Measurements from ENCODE around the gene CPNE2. TPM values are rescaled to one million over a fixed set of nuclear protein-coding genes. Genes with fewer than 3 reads are reported as not detected.
A peak's percentile ranks its signal among the peaks of the same experiment; 100 is the strongest.

CPNE2 gene
- polyA plus RNA-seq, 1 donor from 2014 or later = 2.0 TPM

- Mint-ChIP-seq H3K27ac (no peak overlapping the region), H3K27me3 (peaks cover 2% of the 10 kb centered on the region), H3K4me1 (peaks cover 15 to 31% (median 16%) of the 10 kb centered on the region in 3 donors), H3K36me3 (peaks cover 4% of the 10 kb centered on the region), H3K9me3 (no peaks in the 10 kb centered on the region), H3K4me3 (no peak overlapping the region)
These were observed 40.6 kb downstream of the CPNE2 start for GRCh38 chr16:57133031-57133430.

GRCh38 chr16:57133886-57134285 is 41.5 kb downstream of the CPNE2 start:
- H3K36me3 Mint-ChIP-seq = peaks cover 4% of the 10 kb centered on the region
- no peaks in the 10 kb centered on the region for H3K9me3 Mint-ChIP-seq
- peaks cover 2% of the 10 kb centered on the region for H3K27me3 Mint-ChIP-seq
- H3K4me3 Mint-ChIP-seq = peak overlapping the region in 2 of 4 donors; percentile 33 to 37
- peaks cover 10 to 29% (median 19%) of the 10 kb centered on the region in 3 donors for H3K4me1 Mint-ChIP-seq
- H3K27ac Mint-ChIP-seq = no peak overlapping the region

- H3K27ac Mint-ChIP-seq = peak overlapping the region; percentile 56 to 97 (median 91)
- peaks cover 4% of the 10 kb centered on the region for H3K36me3 Mint-ChIP-seq
- peaks cover 2% of the 10 kb centered on the region for H3K27me3 Mint-ChIP-seq
- H3K4me3 Mint-ChIP-seq = peak overlapping the region in 3 of 4 donors; percentile 50 to 89 (median 76)
- H3K4me1 Mint-ChIP-seq = peaks cover 16 to 32% (median 23%) of the 10 kb centered on the region in 3 donors
- no peaks in the 10 kb centered on the region for H3K9me3 Mint-ChIP-seq
These were observed 42.6 kb downstream of the CPNE2 start for GRCh38 chr16:57134982-57135381.

- Mint-ChIP-seq H3K27ac (no peak overlapping the region), H3K36me3 (peaks cover 2% of the 10 kb centered on the region), H3K4me1 (peaks cover 22 to 40% (median 37%) of the 10 kb centered on the region in 3 donors), H3K27me3 (peaks cover 2% of the 10 kb centered on the region), H3K9me3 (no peaks in the 10 kb centered on the region), H3K4me3 (no peak overlapping the region)
These were observed 44.7 kb downstream of the CPNE2 start for GRCh38 chr16:57137043-57137442.

GRCh38 chr16:57137566-57138273 is 45.3 kb downstream of the CPNE2 start:
- Mint-ChIP-seq H3K27ac (peak overlapping the region in 1 of 3 donors; percentile 89), H3K4me1 (peaks cover 24 to 44% (median 40%) of the 10 kb centered on the region in 3 donors), H3K27me3 (peaks cover 2% of the 10 kb centered on the region), H3K9me3 (no peaks in the 10 kb centered on the region), H3K36me3 (peaks cover 2% of the 10 kb centered on the region), H3K4me3 (peak overlapping the region in 1 of 4 donors; percentile 13)

GRCh38 chr16:57138281-57138935 is 46.0 kb downstream of the CPNE2 start:
- Mint-ChIP-seq H3K36me3 (peaks cover 2% of the 10 kb centered on the region), H3K4me3 (no peak overlapping the region)

GRCh38 chr16:57140931-57141668 is 48.7 kb downstream of the CPNE2 start:
- H3K4me1 Mint-ChIP-seq = peaks cover 16 to 28% (median 24%) of the 10 kb centered on the region in 3 donors
- peak overlapping the region in 2 of 4 donors; percentile 60 to 82 for H3K4me3 Mint-ChIP-seq
- H3K27ac Mint-ChIP-seq = peak overlapping the region in 1 of 3 donors; percentile 85

More at GRCh38 chr16:57138281-57138935, 46.0 kb downstream of the CPNE2 start:
- peaks cover 2% of the 10 kb centered on the region for H3K27me3 Mint-ChIP-seq
- peak overlapping the region in 1 of 3 donors; percentile 89 for H3K27ac Mint-ChIP-seq
- H3K9me3 Mint-ChIP-seq = no peaks in the 10 kb centered on the region
- H3K4me1 Mint-ChIP-seq = peaks cover 24 to 44% (median 40%) of the 10 kb centered on the region in 3 donors

GRCh38 chr16:57141822-57142631 is 49.6 kb downstream of the CPNE2 start:
- Mint-ChIP-seq H3K27me3 (no peaks in the 10 kb centered on the region), H3K27ac (peak overlapping the region in 1 of 3 donors; percentile 36), H3K4me1 (peaks cover 16 to 26% (median 26%) of the 10 kb centered on the region in 3 donors), H3K4me3 (peak overlapping the region in 3 of 4 donors; percentile 41 to 82 (median 60)), H3K9me3 (no peaks in the 10 kb centered on the region), H3K36me3 (no peaks in the 10 kb centered on the region)

More at GRCh38 chr16:57140931-57141668, 48.7 kb downstream of the CPNE2 start:
- Mint-ChIP-seq H3K36me3 (no peaks in the 10 kb centered on the region), H3K9me3 (no peaks in the 10 kb centered on the region), H3K27me3 (no peaks in the 10 kb centered on the region)

GRCh38 chr16:57143149-57143921 is 51.0 kb downstream of the CPNE2 start:
- peaks cover 21 to 31% (median 30%) of the 10 kb centered on the region in 3 donors for H3K4me1 Mint-ChIP-seq
- no peaks in the 10 kb centered on the region for H3K36me3 Mint-ChIP-seq
- no peak overlapping the region for H3K4me3 Mint-ChIP-seq
- no peak overlapping the region for H3K27ac Mint-ChIP-seq
- no peaks in the 10 kb centered on the region for H3K27me3 Mint-ChIP-seq
- H3K9me3 Mint-ChIP-seq = no peaks in the 10 kb centered on the region

GRCh38 chr16:57144027-57144426 is 51.6 kb downstream of the CPNE2 start:
- Mint-ChIP-seq H3K27ac (no peak overlapping the region), H3K4me1 (peaks cover 21 to 32% (median 31%) of the 10 kb centered on the region in 3 donors)

GRCh38 chr16:57145046-57146021 is 53.0 kb downstream of the CPNE2 start:
- Mint-ChIP-seq H3K4me3 (peak overlapping the region in 1 of 4 donors; percentile 67), H3K9me3 (no peaks in the 10 kb centered on the region), H3K27ac (no peak overlapping the region), H3K4me1 (peaks cover 13 to 24% (median 22%) of the 10 kb centered on the region in 3 donors), H3K36me3 (no peaks in the 10 kb centered on the region), H3K27me3 (no peaks in the 10 kb centered on the region)

More at GRCh38 chr16:57144027-57144426, 51.6 kb downstream of the CPNE2 start:
- Mint-ChIP-seq H3K4me3 (no peak overlapping the region), H3K9me3 (no peaks in the 10 kb centered on the region), H3K27me3 (no peaks in the 10 kb centered on the region), H3K36me3 (no peaks in the 10 kb centered on the region)

- H3K36me3 Mint-ChIP-seq = no peaks in the 10 kb centered on the region
- peaks cover 13 to 20% (median 18%) of the 10 kb centered on the region in 3 donors for H3K4me1 Mint-ChIP-seq
- H3K27me3 Mint-ChIP-seq = no peaks in the 10 kb centered on the region
- H3K4me3 Mint-ChIP-seq = peak overlapping the region in 1 of 4 donors; percentile 65
- H3K9me3 Mint-ChIP-seq = no peaks in the 10 kb centered on the region
- H3K27ac Mint-ChIP-seq = no peak overlapping the region
These were observed 53.8 kb downstream of the CPNE2 start for GRCh38 chr16:57146040-57146647.
